ENCODE data around the gene JPH4.

Gene JPH4

DNA sequence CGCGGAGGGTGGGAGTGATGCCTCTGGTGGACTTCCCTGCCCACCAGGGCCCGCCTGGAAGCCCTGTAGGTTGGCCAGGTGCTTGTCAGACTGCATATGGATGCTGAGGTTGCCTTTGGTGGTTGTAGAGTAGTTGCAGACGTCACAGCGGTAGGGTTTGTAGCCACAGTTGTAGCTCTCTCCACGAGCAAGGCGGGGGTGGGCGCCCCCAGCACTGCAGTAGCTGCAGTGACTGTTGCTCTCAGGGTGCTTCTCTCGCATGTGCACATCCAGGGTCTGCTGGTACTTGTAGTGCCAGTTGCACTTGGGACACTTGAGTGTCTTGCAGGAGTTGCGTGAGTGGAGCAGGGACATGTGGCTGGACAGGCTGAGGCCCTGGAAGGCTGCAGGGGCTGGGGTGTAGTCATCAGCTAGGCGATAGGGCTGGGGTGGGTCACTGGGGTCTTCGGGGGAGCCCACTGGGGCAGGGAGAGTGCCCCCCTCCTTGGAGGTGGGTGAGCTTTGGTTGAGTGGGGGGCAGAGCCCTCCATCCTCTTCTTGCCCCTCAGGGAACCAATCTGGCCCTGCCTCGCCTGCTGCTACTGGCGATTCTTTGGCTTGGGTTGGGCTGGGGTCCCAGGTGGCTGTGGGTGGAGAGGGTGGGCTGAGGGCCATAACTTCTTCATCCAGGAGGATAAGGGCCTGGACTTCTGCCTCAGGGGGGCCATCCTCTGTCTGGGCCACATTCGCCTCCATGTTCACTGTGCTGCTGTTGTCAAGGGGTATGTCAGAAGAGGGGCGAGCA, 44.7 kb downstream of the JPH4 start:
- TF ChIP-seq, protein P1, sequence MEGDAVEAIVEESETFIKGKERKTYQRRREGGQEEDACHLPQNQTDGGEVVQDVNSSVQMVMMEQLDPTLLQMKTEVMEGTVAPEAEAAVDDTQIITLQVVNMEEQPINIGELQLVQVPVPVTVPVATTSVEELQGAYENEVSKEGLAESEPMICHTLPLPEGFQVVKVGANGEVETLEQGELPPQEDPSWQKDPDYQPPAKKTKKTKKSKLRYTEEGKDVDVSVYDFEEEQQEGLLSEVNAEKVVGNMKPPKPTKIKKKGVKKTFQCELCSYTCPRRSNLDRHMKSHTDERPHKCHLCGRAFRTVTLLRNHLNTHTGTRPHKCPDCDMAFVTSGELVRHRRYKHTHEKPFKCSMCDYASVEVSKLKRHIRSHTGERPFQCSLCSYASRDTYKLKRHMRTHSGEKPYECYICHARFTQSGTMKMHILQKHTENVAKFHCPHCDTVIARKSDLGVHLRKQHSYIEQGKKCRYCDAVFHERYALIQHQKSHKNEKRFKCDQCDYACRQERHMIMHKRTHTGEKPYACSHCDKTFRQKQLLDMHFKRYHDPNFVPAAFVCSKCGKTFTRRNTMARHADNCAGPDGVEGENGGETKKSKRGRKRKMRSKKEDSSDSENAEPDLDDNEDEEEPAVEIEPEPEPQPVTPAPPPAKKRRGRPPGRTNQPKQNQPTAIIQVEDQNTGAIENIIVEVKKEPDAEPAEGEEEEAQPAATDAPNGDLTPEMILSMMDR (conservative IDR thresholded peaks at IDR 0.05): no peak
- no peak overlapping the region for H3K27ac ChIP-seq

DNA sequence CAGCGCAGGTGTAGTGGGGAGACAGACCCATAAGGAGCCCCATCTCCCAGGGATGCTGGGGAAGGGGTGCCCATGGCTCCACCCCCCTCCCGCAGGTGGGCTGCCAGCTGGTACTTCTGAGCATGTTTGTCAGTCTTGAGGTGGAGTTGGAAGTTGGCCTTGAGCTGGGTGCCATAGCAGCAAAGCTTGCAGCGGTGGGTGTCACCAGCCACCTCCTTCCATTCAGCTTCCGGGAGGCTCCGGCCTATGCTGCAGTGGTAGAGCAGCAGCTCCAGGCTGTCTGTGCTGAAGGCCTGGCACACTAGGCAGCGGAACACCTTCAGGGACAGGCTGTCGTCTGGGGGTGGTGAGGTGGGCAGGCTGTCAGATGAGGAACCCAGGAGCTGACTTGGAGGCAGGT, 45.9 kb downstream of the JPH4 start:
- no peak overlapping the region for H3K27ac ChIP-seq
- TF ChIP-seq, protein P1 (conservative IDR thresholded peaks at IDR 0.05): no peak

GRCh38 chr14:23531391-23531790, 47.2 kb downstream of the JPH4 start:
- no peak overlapping the region for H3K27ac ChIP-seq
- TF ChIP-seq, protein P1 (conservative IDR thresholded peaks at IDR 0.05): no peak

GRCh38 chr14:23530375-23531055, 48.1 kb downstream of the JPH4 start:
- TF ChIP-seq, protein P1 (conservative IDR thresholded peaks at IDR 0.05): no peak
- H3K27ac ChIP-seq: no peak overlapping the region

DNA sequence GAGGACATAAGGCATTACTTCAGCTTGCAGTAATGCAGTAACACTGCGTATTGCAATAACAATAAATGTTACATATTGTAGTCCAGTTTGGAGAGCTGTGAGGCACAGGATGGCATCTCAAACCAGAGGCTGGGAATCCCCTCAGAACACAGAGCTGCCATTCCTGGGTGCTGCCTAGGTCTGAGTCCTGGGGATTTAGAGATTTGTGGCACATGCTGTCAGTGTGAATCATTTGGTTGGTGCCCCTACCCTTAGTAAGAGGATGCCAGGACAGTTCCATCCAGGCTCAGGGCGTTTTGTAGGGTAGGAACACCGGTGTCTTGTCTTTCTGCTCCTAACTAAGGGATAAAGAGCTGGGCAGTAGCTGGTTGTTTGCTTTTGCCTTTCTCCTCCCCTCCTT, 49.6 kb downstream of the JPH4 start:
- no peak overlapping the region for H3K27ac ChIP-seq
- TF ChIP-seq, protein P1 (conservative IDR thresholded peaks at IDR 0.05): no peak

DNA sequence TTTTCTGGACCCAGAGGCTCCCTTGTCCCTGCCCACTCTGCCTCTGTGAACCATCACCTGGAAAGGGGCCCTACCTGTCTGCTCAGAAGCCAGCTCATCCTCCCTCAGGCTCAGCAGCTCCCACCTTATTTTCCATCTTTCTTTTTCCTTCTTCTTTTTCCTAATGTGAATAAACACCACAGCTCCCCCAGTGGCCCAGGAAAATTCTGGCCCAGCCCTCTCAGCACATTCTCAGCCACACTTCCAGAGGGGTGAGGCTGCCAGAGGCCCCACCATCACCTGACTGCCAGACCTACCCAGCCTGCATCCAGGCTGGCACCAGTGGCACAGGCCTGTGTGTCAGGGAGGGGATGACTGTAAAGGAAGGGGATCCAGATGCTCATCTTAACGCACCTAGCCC, 50.0 kb downstream of the JPH4 start:
- H3K27ac ChIP-seq: no peak overlapping the region
- TF ChIP-seq, protein P1 (conservative IDR thresholded peaks at IDR 0.05): peak; percentile 33

- TF ChIP-seq, protein P1 (conservative IDR thresholded peaks at IDR 0.05): no peak
- no peak overlapping the region for H3K27ac ChIP-seq
Measured at GRCh38 chr14:23525611-23526010, 53.0 kb downstream of the JPH4 start.
